ENCODE results near the gene MAP7.
A peak's percentile ranks its signal among the peaks of the same experiment; 100 is the strongest.

MAP7 gene

DNA sequence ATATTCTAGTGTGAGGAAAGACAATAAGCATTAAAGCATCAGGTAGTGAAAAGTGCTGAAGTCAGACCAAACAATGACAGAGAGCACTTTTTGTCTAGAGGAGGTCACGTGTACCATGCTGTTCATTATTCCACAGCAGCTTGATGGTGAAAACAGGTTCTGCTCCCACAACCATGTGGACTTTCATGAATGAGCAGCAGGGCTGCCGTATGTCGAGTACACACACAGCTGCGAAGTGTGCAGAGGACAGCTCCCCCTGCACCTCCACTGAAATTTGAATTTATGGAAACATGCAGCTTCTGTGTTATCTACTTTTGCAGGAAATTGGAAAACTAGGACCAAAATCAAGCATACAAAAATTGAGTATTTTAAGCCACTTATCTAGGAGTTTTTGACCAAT is 85.3 kb downstream of the MAP7 start:
- TF ChIP-seq, protein P1, sequence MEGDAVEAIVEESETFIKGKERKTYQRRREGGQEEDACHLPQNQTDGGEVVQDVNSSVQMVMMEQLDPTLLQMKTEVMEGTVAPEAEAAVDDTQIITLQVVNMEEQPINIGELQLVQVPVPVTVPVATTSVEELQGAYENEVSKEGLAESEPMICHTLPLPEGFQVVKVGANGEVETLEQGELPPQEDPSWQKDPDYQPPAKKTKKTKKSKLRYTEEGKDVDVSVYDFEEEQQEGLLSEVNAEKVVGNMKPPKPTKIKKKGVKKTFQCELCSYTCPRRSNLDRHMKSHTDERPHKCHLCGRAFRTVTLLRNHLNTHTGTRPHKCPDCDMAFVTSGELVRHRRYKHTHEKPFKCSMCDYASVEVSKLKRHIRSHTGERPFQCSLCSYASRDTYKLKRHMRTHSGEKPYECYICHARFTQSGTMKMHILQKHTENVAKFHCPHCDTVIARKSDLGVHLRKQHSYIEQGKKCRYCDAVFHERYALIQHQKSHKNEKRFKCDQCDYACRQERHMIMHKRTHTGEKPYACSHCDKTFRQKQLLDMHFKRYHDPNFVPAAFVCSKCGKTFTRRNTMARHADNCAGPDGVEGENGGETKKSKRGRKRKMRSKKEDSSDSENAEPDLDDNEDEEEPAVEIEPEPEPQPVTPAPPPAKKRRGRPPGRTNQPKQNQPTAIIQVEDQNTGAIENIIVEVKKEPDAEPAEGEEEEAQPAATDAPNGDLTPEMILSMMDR (IDR thresholded peaks at IDR 0.05; ENCODE audit: low read depth, low read length, missing control alignments): no peak

DNA sequence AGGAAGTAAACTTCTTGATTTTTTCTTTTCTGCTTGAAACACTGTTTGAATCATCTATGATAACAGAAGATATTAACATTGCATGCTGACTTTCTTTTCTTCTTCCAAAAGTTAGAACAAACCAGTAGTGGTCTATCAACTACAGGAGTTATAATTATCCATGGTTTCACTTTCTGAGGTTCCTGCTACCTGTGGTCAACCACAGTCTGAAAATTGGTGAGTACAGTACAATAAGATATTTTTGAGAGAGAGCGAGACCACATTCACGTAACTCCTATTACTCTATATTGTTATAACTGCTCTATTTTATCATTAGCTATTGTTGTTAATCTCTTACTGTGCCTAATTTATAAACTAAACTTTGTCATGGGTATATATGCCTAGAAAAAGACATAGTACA is 86.1 kb downstream of the MAP7 start:
- in situ Hi-C loops (cut with HindIII; ENCODE audit: low sequenced_read_pairs): no loop called here
- TF ChIP-seq, protein P1 (IDR thresholded peaks at IDR 0.05; ENCODE audit: low read depth, low read length, missing control alignments): no peak
- H3K4me3 ChIP-seq (ENCODE audit: low read depth, low read length): no peak overlapping the region
- peak; percentile 49 for DNase-seq (ENCODE audit: low read depth)

More for the DNA sequence above, 85.3 kb downstream of the MAP7 start:
- in situ Hi-C loops (cut with HindIII; ENCODE audit: low sequenced_read_pairs): no loop called here
- H3K4me3 ChIP-seq (ENCODE audit: low read depth, low read length): no peak overlapping the region
- no peak for DNase-seq (ENCODE audit: low read depth)

DNA sequence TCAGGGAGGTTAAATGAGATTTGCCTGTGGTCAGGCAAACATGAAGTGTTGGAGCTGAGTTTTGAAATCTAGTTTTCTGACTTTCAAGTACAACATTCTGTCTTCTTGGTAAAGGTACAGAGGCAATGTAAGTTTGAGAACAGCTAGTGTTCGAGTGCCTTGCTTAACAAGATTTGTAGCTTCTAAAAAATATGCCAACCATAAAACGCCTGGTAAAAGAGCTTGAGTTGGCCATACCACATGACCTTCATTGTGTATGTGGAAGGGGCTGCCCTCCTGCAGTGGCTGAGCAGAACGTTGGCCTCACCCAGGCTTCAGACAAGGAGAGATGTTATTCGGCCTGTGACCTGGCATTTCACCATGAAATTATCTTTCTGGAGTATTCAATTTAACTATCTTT is 86.5 kb downstream of the MAP7 start:
- no peak for DNase-seq (ENCODE audit: low read depth)
- in situ Hi-C loops (cut with HindIII; ENCODE audit: low sequenced_read_pairs): no loop called here
- H3K4me3 ChIP-seq (ENCODE audit: low read depth, low read length): no peak overlapping the region
- TF ChIP-seq, protein P1 (IDR thresholded peaks at IDR 0.05; ENCODE audit: low read depth, low read length, missing control alignments): no peak

DNA sequence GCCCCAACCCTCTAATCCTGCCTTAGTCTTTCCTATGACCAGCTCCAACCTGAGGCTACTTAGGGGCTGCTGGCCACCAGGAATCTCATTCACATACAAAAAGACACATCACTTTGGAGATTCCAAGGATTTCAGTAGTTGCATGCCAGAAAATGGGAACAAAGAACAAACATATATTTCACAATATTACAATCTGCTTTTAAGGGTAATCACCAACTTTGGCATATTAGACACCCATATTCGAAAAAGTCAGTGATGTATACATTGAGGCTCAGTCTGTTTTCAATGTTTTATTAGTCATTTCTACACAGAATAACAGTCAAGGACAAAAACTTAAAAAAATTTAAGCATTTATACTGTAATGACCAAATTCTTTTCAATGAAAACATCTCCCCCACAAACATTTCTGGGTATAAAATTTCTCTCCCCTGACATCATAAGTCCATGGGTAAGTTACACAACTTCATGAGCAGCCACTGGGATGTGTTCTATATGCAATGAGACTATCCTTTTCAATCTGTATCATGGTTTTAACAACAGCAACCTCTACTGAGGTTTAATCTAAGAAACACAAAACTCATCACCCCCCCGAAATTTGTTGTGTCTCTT is 103.5 kb downstream of the MAP7 start:
- in situ Hi-C loops (cut with HindIII; ENCODE audit: low sequenced_read_pairs): no loop called here
- TF ChIP-seq, protein P1 (IDR thresholded peaks at IDR 0.05; ENCODE audit: low read depth, low read length, missing control alignments): no peak
- no peak overlapping the region for H3K4me3 ChIP-seq (ENCODE audit: low read depth, low read length)
- DNase-seq (ENCODE audit: low read depth): no peak

DNA sequence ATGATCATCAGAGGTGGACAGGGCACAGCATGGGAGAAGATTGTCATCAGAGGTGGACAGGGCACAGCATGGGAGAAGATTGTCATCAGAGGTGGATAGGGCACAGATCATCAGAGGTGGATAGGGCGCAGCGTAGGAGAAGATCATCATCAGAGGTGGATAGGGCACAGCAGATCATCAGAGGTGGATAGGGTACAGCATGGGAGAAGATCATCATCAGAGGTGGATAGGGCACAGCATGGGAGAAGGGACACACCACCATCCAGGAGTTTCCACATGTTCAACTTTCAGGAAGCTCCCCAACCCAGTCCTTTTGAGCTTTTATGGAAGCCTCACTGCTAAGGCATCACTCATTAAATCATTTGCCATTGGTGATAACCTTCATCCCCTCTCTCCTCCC is 104.1 kb downstream of the MAP7 start:
- in situ Hi-C loops (cut with HindIII; ENCODE audit: low sequenced_read_pairs): no loop called here
- TF ChIP-seq, protein P1 (IDR thresholded peaks at IDR 0.05; ENCODE audit: low read depth, low read length, missing control alignments): no peak
- no peak overlapping the region for H3K4me3 ChIP-seq (ENCODE audit: low read depth, low read length)
- DNase-seq (ENCODE audit: low read depth): no peak

DNA sequence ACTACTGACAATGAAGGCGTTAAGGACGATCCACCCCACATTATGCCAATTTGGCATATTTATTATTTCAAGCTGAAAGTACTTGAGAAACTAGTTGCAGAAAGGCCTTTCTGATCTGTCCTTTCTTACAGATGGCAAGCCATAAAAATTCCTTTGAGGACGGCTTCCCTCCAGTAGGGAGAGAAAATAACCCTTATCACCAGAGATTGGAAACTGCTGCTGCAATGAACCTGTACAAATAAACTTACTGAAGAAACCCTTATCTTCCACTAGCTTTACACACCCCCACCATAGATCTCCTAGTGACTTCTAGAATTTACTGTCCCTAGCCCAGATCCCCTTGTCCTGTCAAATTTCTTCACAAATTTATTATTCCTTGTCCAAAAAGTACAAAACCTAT is 105.2 kb downstream of the MAP7 start:
- no peak for DNase-seq (ENCODE audit: low read depth)
- TF ChIP-seq, protein P1 (IDR thresholded peaks at IDR 0.05; ENCODE audit: low read depth, low read length, missing control alignments): no peak
- in situ Hi-C loops (cut with HindIII; ENCODE audit: low sequenced_read_pairs): no loop called here
- no peak overlapping the region for H3K4me3 ChIP-seq (ENCODE audit: low read depth, low read length)

Data from astrocyte of the cerebellum (primary cell).